GM23248 (cell line): Measurements from ENCODE around the gene ADCY1.

ENCODE experiments used
- EZH2 ChIP-seq: fragments of 200-600 bp; sonication (generic); IDR thresholded peaks from 2 replicates; pipeline ENCODE4 v1.6.1; 2018; ENCODE audit warnings: antibody characterized with exemption, mild to moderate bottlenecking; ENCODE audit not compliant: insufficient read depth, poor library complexity, severe bottlenecking
- EZH2phosphoT487 ChIP-seq: fragments of 200-600 bp; sonication (generic); IDR thresholded peaks from 2 replicates; pipeline ENCODE4 v1.6.1; 2018; ENCODE audit warnings: antibody characterized with exemption, moderate library complexity, mild to moderate bottlenecking, low read depth; ENCODE audit not compliant: insufficient read depth

DNA sequence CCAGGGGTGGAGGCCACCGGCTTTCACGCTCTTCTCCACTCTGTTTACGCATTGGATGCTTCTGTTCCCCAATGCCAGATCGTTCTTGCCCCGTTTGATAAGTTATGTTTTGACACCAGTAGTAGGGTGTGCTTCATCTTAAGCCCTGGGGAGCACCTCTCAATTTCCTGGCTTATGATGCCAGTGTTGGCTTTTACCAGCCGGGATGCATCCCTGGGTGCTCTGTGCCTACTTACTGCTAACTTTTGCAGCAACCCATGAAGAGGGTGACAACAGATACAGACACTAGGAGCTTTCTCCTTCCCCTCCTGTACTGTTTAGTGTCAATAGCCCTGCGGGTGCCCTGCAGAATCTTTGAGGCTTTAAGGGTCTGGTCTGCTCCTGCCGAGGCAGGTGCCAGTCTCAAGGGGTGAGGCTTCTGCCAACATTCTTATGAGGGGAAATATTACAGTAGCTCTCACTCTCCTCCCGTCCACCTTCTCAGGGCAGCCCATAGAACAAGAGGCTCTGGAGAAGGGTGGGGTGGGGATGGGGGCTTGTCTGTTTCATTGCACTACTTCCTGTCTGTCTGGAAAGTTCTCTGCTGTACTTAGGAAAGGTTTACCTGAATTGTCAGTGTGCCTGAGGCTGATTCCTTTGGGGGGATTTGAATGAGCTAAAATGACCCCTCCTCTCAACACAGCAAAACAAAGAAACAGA lies 23.3 kb downstream of the ADCY1 start:
- TF ChIP-seq EZH2phosphoT487: no peak
- TF ChIP-seq EZH2: no peak
